PC-3 (cell line): ENCODE results near the gene TCF20.

Experiments used
- CTCF ChIP-seq: fragments of 300-600 bp; sonication (generic); conservative IDR thresholded peaks from 2 replicates; pipeline ENCODE4 v1.5.1; 2017; ENCODE audit warnings: antibody characterized with exemption, low read depth, mild to moderate bottlenecking, low read length
- EZH2 ChIP-seq: fragments of 300-600 bp; sonication (generic); IDR thresholded peaks from one replicate; pipeline ENCODE4 v1.6.1; 2017; ENCODE audit warnings: antibody characterized with exemption, mild to moderate bottlenecking, low read length; ENCODE audit not compliant: unreplicated experiment

GRCh38 chr22:42287174-42287890 lies 16.9 kb upstream of the TCF20 start:
- TF ChIP-seq CTCF (no peak), EZH2 (no peak)
